ENCODE results near the gene UTP4.

DNA sequence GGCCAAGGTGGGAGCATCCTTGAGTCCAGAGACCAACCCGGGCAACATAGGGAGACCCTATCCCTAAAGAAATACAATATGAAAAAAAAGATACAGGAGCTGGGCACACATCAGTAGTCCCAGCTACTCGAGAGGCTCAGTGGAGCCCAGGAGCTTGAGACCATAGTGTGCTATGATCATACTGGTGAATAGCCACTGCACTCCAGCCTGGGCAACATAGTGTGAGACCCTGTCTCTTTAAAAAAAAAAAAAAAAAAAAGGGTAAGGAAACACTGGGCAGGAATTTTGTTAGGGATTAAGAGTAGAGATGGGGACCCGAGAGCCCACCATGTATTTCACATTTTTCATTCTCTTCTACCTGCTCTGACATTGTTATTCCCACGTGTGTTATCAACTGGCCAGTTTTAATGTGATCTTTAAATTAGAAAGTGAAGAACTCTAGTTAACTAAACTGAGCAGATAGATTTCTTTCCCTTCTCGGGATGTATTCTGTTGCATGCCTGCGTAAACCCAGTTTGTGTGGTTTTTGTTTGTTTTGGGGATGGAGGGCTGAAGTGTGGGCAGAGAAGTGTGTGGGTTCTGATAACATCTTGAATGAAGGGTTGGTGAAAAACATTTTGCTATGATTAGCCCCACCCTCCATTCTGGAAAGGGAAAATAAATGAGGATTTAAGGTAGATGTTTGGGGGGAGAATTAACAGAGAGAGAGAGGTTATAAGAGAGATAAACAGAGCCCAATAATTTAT is 37.3 kb downstream of the UTP4 start:
- TF ChIP-seq CTCF (IDR thresholded peaks at IDR 0.05; ENCODE audit: low read depth, low read length) (no peak), EZH2phosphoT487 (IDR thresholded peaks at IDR 0.05; ENCODE audit: low read depth) (no peak)
